Endothelial cell of umbilical vein (primary cell): Measurements from ENCODE around the gene COQ9. TPM values are rescaled to one million over a fixed set of nuclear protein-coding genes. Genes with fewer than 3 reads are reported as not detected.

Source experiments
- BruUV-seq: library from RNA; stranded (reverse); fragments of 400-500 nt; replicated peaks from 2 replicates; lab custom pipeline; 2021; lab: Mats Ljungman, UMichigan
- CTCF ChIA-PET: fragments of 300-600, 350-600 bp; sonication (Branson Sonifier 250); formaldehyde crosslinking; loops from one replicate; lab custom pipeline; 2021; ENCODE audit warnings: antibody characterized with exemption, inconsistent platforms; lab: Charles Lee
- POLR2A ChIA-PET: fragments of 300-600, 350-600 bp; sonication (Branson Sonifier 250); formaldehyde crosslinking; loops from one replicate; lab custom pipeline; 2021; ENCODE audit warnings: antibody characterized with exemption, inconsistent platforms; lab: Charles Lee
- DNase-seq: peaks from one replicate; pipeline ENCODE4 v3.0.0-alpha.2; 2011; ENCODE audit warnings: low read depth, low spot score
- FAIRE-seq: peaks from 2 replicates; lab custom pipeline; 2011; peaks lifted over from hg19 to GRCh38; lab: Jason Lieb, UNC
- H2AFZ ChIP-seq: 2 replicates; pipeline ENCODE4 v1.6.0; 2012; ENCODE audit warnings: low read depth, low read length, control low read depth, inconsistent platforms
- H3K27ac ChIP-seq: 2 replicates; pipeline ENCODE4 v1.5.1; 2011; ENCODE audit warnings: low read depth, mild to moderate bottlenecking, control low read depth, low read length, moderate library complexity; ENCODE audit not compliant: insufficient read depth
- H3K27me3 ChIP-seq, 2 experiments: 2 replicates each; pipeline versions ENCODE4 v1.6.0 to v1.6.1; 2011; ENCODE audit warnings: low read length in 2 of 2, mixed read lengths in 1 of 2; ENCODE audit not compliant: control insufficient read depth in 2 of 2, insufficient read depth in 2 of 2
- H3K36me3 ChIP-seq, 2 experiments: 2 replicates in 1 of 2; 3 replicates in 1 of 2; pipeline ENCODE4 v1.5.1; 2011; ENCODE audit warnings: low read length in 2 of 2, mild to moderate bottlenecking in 1 of 2, moderate library complexity in 1 of 2; ENCODE audit not compliant: control insufficient read depth in 2 of 2, insufficient read depth in 2 of 2; ENCODE audit errors: extremely low read depth in 1 of 2
- H3K4me1 ChIP-seq: 3 replicates; pipeline ENCODE4 v1.5.1; 2011; ENCODE audit warnings: mild to moderate bottlenecking, low read length; ENCODE audit not compliant: control insufficient read depth, insufficient read depth; ENCODE audit errors: extremely low read depth
- H3K4me2 ChIP-seq: 2 replicates; pipeline ENCODE4 v1.6.1; 2011; ENCODE audit warnings: low read length, control low read depth, mixed read lengths; ENCODE audit not compliant: insufficient read depth
- H3K4me3 ChIP-seq, 3 experiments: fragments of 200-600 bp in 1 of 3; sonication (generic), shearing (Covaris generic) in 1 of 3; replicated peaks in 1 of 3; 2 replicates each; pipeline ENCODE4 v1.5.1; 2011 to 2016; ENCODE audit warnings: control low read depth in 3 of 3, low read length in 3 of 3, mild to moderate bottlenecking in 2 of 3, inconsistent platforms in 1 of 3, low read depth in 1 of 3, moderate library complexity in 1 of 3; ENCODE audit not compliant: insufficient read depth in 1 of 3
- H3K79me2 ChIP-seq: 2 replicates; pipeline ENCODE4 v1.6.0; 2012; ENCODE audit warnings: low read length, inconsistent platforms; ENCODE audit not compliant: control insufficient read depth, insufficient read depth
- H3K9ac ChIP-seq: replicated peaks from 2 replicates; pipeline ENCODE3; 2011; ENCODE audit warnings: low read length, control low read depth; ENCODE audit not compliant: insufficient read depth; ENCODE audit errors: extremely low read depth
- H3K9me1 ChIP-seq: replicated peaks from 3 replicates; pipeline ENCODE4 v1.6.0; 2011; ENCODE audit warnings: mild to moderate bottlenecking, low read length; ENCODE audit not compliant: control insufficient read depth, insufficient read depth; ENCODE audit errors: extremely low read depth
- H3K9me3 ChIP-seq: replicated peaks from 2 replicates; pipeline ENCODE4 v1.5.1; 2012; ENCODE audit warnings: low read length, inconsistent platforms; ENCODE audit not compliant: control insufficient read depth, insufficient read depth
- H4K20me1 ChIP-seq: replicated peaks from 2 replicates; pipeline ENCODE3; 2011; ENCODE audit warnings: mild to moderate bottlenecking, low read length; ENCODE audit not compliant: control insufficient read depth, insufficient read depth; ENCODE audit errors: extremely low read depth
- EZH2 ChIP-seq: IDR thresholded peaks from 2 replicates; pipeline ENCODE4 v1.6.1; 2012; ENCODE audit warnings: borderline replicate concordance, low read depth, mild to moderate bottlenecking, moderate library complexity, low read length, inconsistent platforms; ENCODE audit not compliant: severe bottlenecking
- FOS ChIP-seq: IDR thresholded peaks from 2 replicates; pipeline ENCODE4 v1.6.1; 2011; ENCODE audit warnings: mild to moderate bottlenecking, low read length, moderate library complexity, borderline replicate concordance; ENCODE audit not compliant: insufficient read depth
- GATA2 ChIP-seq: IDR thresholded peaks from 2 replicates; pipeline ENCODE4 v1.7.0; 2011; ENCODE audit warnings: low read depth, mild to moderate bottlenecking, moderate library complexity, mixed read lengths, low read length; ENCODE audit not compliant: insufficient read length, insufficient read depth
- JUN ChIP-seq: IDR thresholded peaks from 2 replicates; pipeline ENCODE4 v1.6.1; 2011; ENCODE audit warnings: borderline replicate concordance, low read depth; ENCODE audit not compliant: insufficient read length, insufficient read depth
- MAX ChIP-seq: IDR thresholded peaks from 2 replicates; pipeline ENCODE4 v1.6.1; 2011; ENCODE audit not compliant: insufficient read depth, insufficient read length
- MYC ChIP-seq: IDR thresholded peaks from one replicate; pipeline ENCODE4 v1.6.1; 2011; ENCODE audit warnings: mild to moderate bottlenecking, low read depth, low read length
- POLR2A ChIP-seq: IDR thresholded peaks from 2 replicates; pipeline ENCODE4 v1.6.1; 2012; ENCODE audit warnings: low read depth, mild to moderate bottlenecking, control low read depth, low read length
- POLR2AphosphoS5 ChIP-seq: IDR thresholded peaks from 2 replicates; pipeline ENCODE4 v1.6.1; 2012; ENCODE audit warnings: low read depth, mild to moderate bottlenecking, control low read depth, low read length, moderate library complexity; ENCODE audit not compliant: insufficient read depth
- dilution Hi-C: fragments of 300-500 bp; cut with MboI; formaldehyde crosslinking; loops from one replicate; pipeline ENCODE4 v1.15.0; 2019; ENCODE audit warnings: low sequenced_read_pairs; ENCODE audit not compliant: extremely low pct_ligation_motif_present
- intact Hi-C: fragments of 100-400 bp; cut with micrococcal nuclease; formaldehyde crosslinking; loops from one replicate; pipeline ENCODE4 v1.10.0; 2022
- polyA plus RNA-seq, 4 experiments: library from polyadenylated mRNA; depleted of rRNA in 3 of 4; stranded (reverse) in 3 of 4; unstranded in 1 of 4; fragments of >200 nt; gene quantifications; 2 replicates each; pipeline versions ENCODE4 v1.2.1 to v1.2.3, GENCODE V29; 2011 to 2012; ENCODE audit warnings: missing spikeins in 1 of 4
- total RNA-seq: library from RNA; stranded (reverse); gene quantifications from 2 replicates; pipeline ENCODE4 v1.2.3, GENCODE V29; 2021
- TF ChIP-seq, protein P1 (sequence below), 2 donors: IDR thresholded peaks; 1 replicate in 1 of 2; 2 replicates in 1 of 2; pipeline ENCODE4 v1.5.1; 2011; ENCODE audit warnings: low read length in 2 of 2, mild to moderate bottlenecking in 2 of 2, moderate library complexity in 2 of 2, control low read depth in 1 of 2, inconsistent platforms in 1 of 2, low read depth in 1 of 2; ENCODE audit not compliant: insufficient read depth in 1 of 2; ENCODE audit errors: extremely low read depth in 1 of 2

COQ9 gene
- total and polyA plus RNA-seq, 2 donors (not counting 3 experiments of a cell fraction or from before 2014, with no cell fraction given) = 42.5 to 78.3 TPM

GRCh38 chr16:57464523-57464922 lies 17.2 kb downstream of the COQ9 start:
- FAIRE-seq (no peak), DNase-seq (no peak)
- peaks cover 18% of the 10 kb centered on the region for H3K79me2 ChIP-seq
- intact Hi-C loops = no loop called here
- peaks cover 6% of the 10 kb centered on the region for H3K4me1 ChIP-seq
- no peaks in the 10 kb centered on the region for H3K9me3 ChIP-seq
- H3K27me3 ChIP-seq = no peaks in the 10 kb centered on the region
- no peaks in the 10 kb centered on the region for H4K20me1 ChIP-seq
- H3K4me2 ChIP-seq = no peak overlapping the region
- H3K9ac ChIP-seq = no peak overlapping the region
- TF ChIP-seq MYC (no peak), MAX (no peak), POLR2A (no peak), GATA2 (no peak), JUN (no peak), EZH2 (no peak), FOS (no peak), POLR2AphosphoS5 (no peak)
- TF ChIP-seq, protein P1, sequence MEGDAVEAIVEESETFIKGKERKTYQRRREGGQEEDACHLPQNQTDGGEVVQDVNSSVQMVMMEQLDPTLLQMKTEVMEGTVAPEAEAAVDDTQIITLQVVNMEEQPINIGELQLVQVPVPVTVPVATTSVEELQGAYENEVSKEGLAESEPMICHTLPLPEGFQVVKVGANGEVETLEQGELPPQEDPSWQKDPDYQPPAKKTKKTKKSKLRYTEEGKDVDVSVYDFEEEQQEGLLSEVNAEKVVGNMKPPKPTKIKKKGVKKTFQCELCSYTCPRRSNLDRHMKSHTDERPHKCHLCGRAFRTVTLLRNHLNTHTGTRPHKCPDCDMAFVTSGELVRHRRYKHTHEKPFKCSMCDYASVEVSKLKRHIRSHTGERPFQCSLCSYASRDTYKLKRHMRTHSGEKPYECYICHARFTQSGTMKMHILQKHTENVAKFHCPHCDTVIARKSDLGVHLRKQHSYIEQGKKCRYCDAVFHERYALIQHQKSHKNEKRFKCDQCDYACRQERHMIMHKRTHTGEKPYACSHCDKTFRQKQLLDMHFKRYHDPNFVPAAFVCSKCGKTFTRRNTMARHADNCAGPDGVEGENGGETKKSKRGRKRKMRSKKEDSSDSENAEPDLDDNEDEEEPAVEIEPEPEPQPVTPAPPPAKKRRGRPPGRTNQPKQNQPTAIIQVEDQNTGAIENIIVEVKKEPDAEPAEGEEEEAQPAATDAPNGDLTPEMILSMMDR (IDR thresholded peaks at IDR 0.05; ENCODE audit: extremely low read depth in 1 of 2, insufficient read depth in 1 of 2, low read depth in 1 of 2, low read length in 2 of 2) = no peak
- no peak overlapping the region for H3K4me3 ChIP-seq
- no peak overlapping the region for H2AFZ ChIP-seq
- H3K36me3 ChIP-seq = peaks cover 8 to 42% of the 10 kb centered on the region in 2 experiments
- H3K27ac ChIP-seq = no peak overlapping the region
- ChIA-PET CTCF (interaction anchor here (0.9 to 4.1 kb wide), 3 partner anchors 10 to 55 kb away, joined by 3 to 40 read pairs (median 25); no protein-coding TSS in a partner anchor), POLR2A (no interaction called here)
- BruUV-seq = no TSS peak
- dilution Hi-C loops = no loop called here
- no peaks in the 10 kb centered on the region for H3K9me1 ChIP-seq
